Astrocyte (in vitro differentiated cells and primary cell): ENCODE results near the gene DNAJC5. TPM values are rescaled to one million over a fixed set of nuclear protein-coding genes. Genes with fewer than 3 reads are reported as not detected.

Experiments
- DNase-seq: peaks from one replicate; pipeline ENCODE4 v3.0.0-alpha.2; 2010; ENCODE audit warnings: low read depth
- FAIRE-seq: peaks from 2 replicates; lab custom pipeline; 2011; peaks lifted over from hg19 to GRCh38; lab: Jason Lieb, UNC
- H2AFZ ChIP-seq: 2 replicates; pipeline ENCODE4 v1.6.0; 2012; ENCODE audit warnings: low read depth, low read length, inconsistent platforms
- H3K27ac ChIP-seq: 2 replicates; pipeline ENCODE4 v1.5.1; 2011; ENCODE audit warnings: low read depth, low read length, inconsistent platforms
- H3K27me3 ChIP-seq: 2 replicates; pipeline ENCODE4 v1.6.0; 2011; ENCODE audit warnings: low read length, inconsistent platforms; ENCODE audit not compliant: insufficient read depth
- H3K36me3 ChIP-seq: 2 replicates; pipeline ENCODE4 v1.5.1; 2011; ENCODE audit warnings: low read length, inconsistent platforms; ENCODE audit not compliant: insufficient read depth
- H3K4me1 ChIP-seq: 2 replicates; pipeline ENCODE4 v1.5.1; 2011; ENCODE audit warnings: low read length, inconsistent platforms; ENCODE audit not compliant: insufficient read depth
- H3K4me2 ChIP-seq: 2 replicates; pipeline ENCODE4 v1.6.0; 2012; ENCODE audit warnings: low read length, inconsistent platforms
- H3K4me3 ChIP-seq: 2 replicates; pipeline ENCODE4 v1.5.1; 2011; ENCODE audit warnings: low read depth, mild to moderate bottlenecking, low read length, inconsistent platforms; ENCODE audit not compliant: insufficient read depth
- H3K79me2 ChIP-seq: 2 replicates; pipeline ENCODE4 v1.6.0; 2012; ENCODE audit warnings: mild to moderate bottlenecking, low read length, inconsistent platforms; ENCODE audit not compliant: insufficient read depth
- H3K9ac ChIP-seq: 2 replicates; pipeline ENCODE4 v1.6.0; 2012; ENCODE audit warnings: mild to moderate bottlenecking, low read length, inconsistent platforms
- H3K9me3 ChIP-seq: 2 replicates; pipeline ENCODE4 v1.5.1; 2012; ENCODE audit warnings: low read depth, mild to moderate bottlenecking, low read length, inconsistent platforms; ENCODE audit not compliant: insufficient read depth
- H4K20me1 ChIP-seq: 2 replicates; pipeline ENCODE4 v1.6.0; 2012; ENCODE audit warnings: low read length, inconsistent platforms; ENCODE audit not compliant: insufficient read depth
- H3K27ac Mint-ChIP-seq: one replicate; pipeline ENCODE4 v1.8.0; 2021; ENCODE audit warnings: mild to moderate bottlenecking, mixed read lengths; ENCODE audit not compliant: unreplicated experiment
- H3K27me3 Mint-ChIP-seq: one replicate; pipeline ENCODE4 v1.8.0; 2021; ENCODE audit warnings: low read depth, mixed read lengths; ENCODE audit not compliant: unreplicated experiment
- H3K36me3 Mint-ChIP-seq: one replicate; pipeline ENCODE4 v1.8.0; 2021; ENCODE audit warnings: low read depth, mixed read lengths; ENCODE audit not compliant: unreplicated experiment
- H3K4me1 Mint-ChIP-seq: one replicate; pipeline ENCODE4 v1.8.0; 2021; ENCODE audit warnings: low read depth, mixed read lengths; ENCODE audit not compliant: unreplicated experiment
- H3K4me3 Mint-ChIP-seq: one replicate; pipeline ENCODE4 v1.8.0; 2021; ENCODE audit warnings: mild to moderate bottlenecking, moderate library complexity, mixed read lengths; ENCODE audit not compliant: unreplicated experiment
- H3K9me3 Mint-ChIP-seq: one replicate; pipeline ENCODE4 v1.8.0; 2021; ENCODE audit warnings: mild to moderate bottlenecking, mixed read lengths; ENCODE audit not compliant: unreplicated experiment
- EZH2 ChIP-seq: IDR thresholded peaks from 2 replicates; pipeline ENCODE4 v1.6.1; 2012; ENCODE audit warnings: mild to moderate bottlenecking, low read length, inconsistent platforms; ENCODE audit not compliant: insufficient read depth
- total RNA-seq: library from RNA; stranded (reverse); gene quantifications from 2 replicates; pipeline ENCODE4 v1.2.1, GENCODE V29; 2021
- TF ChIP-seq, protein P1 (sequence below): IDR thresholded peaks from 2 replicates; pipeline ENCODE4 v1.5.1; 2011; ENCODE audit warnings: low read depth, mild to moderate bottlenecking, inconsistent platforms, low read length, moderate library complexity; ENCODE audit not compliant: insufficient read depth

The DNAJC5 gene
- total RNA-seq, 1 donor from 2014 or later, result 64.6 TPM

DNA sequence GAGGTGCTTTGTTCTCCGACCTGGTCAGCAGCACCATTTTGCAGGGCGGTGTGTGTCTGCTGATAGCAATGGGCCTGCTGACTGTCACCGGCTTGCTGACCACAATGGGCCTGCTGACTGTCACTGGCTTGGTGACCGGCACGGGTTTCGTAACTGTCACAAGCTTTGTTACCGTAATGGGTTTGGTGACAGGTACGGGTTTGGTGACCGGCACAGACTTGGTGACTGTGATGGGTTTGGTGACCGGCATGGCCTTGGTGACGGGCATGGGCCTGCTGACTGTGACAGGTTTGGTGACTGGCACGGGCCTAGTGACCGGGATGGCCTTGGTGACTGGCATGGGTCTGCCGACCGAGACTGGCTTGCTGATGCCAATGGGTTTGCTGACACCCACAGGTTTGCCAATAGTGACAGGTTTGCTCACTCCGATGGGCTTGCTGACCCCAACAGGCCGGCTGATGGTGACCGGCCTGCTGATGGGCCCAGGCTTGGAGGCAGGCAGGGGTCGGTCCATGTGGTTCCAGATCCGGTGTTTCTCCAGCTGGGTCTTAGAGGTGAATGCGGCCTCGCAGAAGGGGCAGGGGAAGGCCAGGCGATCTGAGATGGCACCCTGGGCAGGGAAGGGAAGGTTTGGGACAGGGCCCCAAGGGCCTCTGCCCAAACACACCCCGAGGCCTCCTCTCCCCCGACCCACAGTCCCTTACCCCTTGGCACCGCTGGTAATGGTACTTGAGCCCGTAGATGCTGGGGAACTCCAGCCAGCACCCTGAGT lies 71.4 kb downstream of the DNAJC5 start:
- peaks cover 2% of the 10 kb centered on the region for H3K36me3 Mint-ChIP-seq
- Histone ChIP-seq H3K9ac (no peak overlapping the region), H3K4me2 (no peak overlapping the region), H3K36me3 (peaks cover 7% of the 10 kb centered on the region), H3K27me3 (no peaks in the 10 kb centered on the region), H3K27ac (no peak overlapping the region), H3K79me2 (peaks cover 24% of the 10 kb centered on the region), H3K9me3 (peaks cover 39% of the 10 kb centered on the region), H3K4me1 (peaks cover 11% of the 10 kb centered on the region), H3K4me3 (no peak overlapping the region), H4K20me1 (no peaks in the 10 kb centered on the region), H2AFZ (no peak overlapping the region)
- no peak overlapping the region for H3K4me3 Mint-ChIP-seq
- peaks cover 2% of the 10 kb centered on the region for H3K4me1 Mint-ChIP-seq
- TF ChIP-seq EZH2, result no peak
- TF ChIP-seq, protein P1, sequence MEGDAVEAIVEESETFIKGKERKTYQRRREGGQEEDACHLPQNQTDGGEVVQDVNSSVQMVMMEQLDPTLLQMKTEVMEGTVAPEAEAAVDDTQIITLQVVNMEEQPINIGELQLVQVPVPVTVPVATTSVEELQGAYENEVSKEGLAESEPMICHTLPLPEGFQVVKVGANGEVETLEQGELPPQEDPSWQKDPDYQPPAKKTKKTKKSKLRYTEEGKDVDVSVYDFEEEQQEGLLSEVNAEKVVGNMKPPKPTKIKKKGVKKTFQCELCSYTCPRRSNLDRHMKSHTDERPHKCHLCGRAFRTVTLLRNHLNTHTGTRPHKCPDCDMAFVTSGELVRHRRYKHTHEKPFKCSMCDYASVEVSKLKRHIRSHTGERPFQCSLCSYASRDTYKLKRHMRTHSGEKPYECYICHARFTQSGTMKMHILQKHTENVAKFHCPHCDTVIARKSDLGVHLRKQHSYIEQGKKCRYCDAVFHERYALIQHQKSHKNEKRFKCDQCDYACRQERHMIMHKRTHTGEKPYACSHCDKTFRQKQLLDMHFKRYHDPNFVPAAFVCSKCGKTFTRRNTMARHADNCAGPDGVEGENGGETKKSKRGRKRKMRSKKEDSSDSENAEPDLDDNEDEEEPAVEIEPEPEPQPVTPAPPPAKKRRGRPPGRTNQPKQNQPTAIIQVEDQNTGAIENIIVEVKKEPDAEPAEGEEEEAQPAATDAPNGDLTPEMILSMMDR, result no peak
- FAIRE-seq, result no peak
- no peaks in the 10 kb centered on the region for H3K9me3 Mint-ChIP-seq
- no peaks in the 10 kb centered on the region for H3K27me3 Mint-ChIP-seq
- DNase-seq, result no peak
- no peak overlapping the region for H3K27ac Mint-ChIP-seq

DNA sequence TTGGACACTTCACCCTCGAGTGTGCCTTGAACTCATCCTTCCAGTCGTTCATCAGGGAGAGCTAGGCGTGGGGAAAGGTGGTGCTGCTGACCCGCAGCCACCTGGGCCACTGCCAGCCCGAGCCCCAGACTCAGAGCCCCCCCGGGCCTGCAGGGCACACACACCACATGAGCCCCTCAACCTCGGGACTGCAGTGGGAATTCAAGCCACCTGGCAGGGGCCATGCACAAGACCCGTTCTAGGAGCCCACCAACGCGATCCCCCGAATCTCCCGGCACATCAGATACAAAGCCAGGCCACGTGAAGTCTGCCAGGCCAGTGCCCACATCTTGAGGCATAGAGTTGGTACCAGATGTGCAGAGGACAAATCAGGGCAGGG lies 72.0 kb downstream of the DNAJC5 start:
- Histone ChIP-seq H3K27ac (no peak overlapping the region), H3K9me3 (peaks cover 39% of the 10 kb centered on the region), H3K4me2 (no peak overlapping the region), H3K4me3 (no peak overlapping the region), H2AFZ (no peak overlapping the region), H4K20me1 (no peaks in the 10 kb centered on the region), H3K9ac (no peak overlapping the region), H3K79me2 (peaks cover 24% of the 10 kb centered on the region), H3K27me3 (no peaks in the 10 kb centered on the region), H3K36me3 (peaks cover 7% of the 10 kb centered on the region), H3K4me1 (peaks cover 11% of the 10 kb centered on the region)
- DNase-seq, result no peak
- no peak for FAIRE-seq
- no peaks in the 10 kb centered on the region for H3K9me3 Mint-ChIP-seq
- H3K27ac Mint-ChIP-seq, result no peak overlapping the region
- no peak for TF ChIP-seq EZH2
- TF ChIP-seq, protein P1, result no peak
- H3K4me3 Mint-ChIP-seq, result no peak overlapping the region
- H3K4me1 Mint-ChIP-seq, result peaks cover 2% of the 10 kb centered on the region
- H3K27me3 Mint-ChIP-seq, result no peaks in the 10 kb centered on the region
- no peaks in the 10 kb centered on the region for H3K36me3 Mint-ChIP-seq
